HG03025 (cell line): Measurements from ENCODE around the gene ZMYND15.

Source experiments
- ATAC-seq: cut with Tn5 transposase; IDR thresholded peaks from one replicate; pipeline ENCODE4 v1.9.1; 2021; ENCODE audit warnings: mild to moderate bottlenecking, moderate library complexity; ENCODE audit not compliant: unreplicated experiment, low FRiP score

Gene ZMYND15

DNA sequence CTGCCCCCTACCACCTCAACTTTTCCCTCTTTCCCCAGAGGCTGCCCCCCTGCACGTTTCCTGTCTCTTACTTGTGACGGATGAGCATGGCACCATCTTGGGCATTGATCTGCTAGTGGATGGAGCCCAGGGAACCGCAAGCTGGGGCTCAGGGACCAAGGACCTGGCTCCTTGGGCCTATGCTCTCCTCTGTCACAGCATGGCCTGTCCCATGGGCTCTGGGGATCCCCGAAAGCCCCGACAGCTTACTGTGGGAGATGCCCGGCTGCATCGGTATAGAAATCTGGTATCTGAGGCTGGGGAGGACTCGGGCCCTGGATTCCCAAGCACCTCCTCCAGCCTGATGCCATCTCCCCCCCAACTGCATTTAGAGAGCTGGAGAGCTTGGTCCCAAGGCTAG is 1.9 kb downstream of the ZMYND15 start:
- no peak for ATAC-seq

GRCh38 chr17:4742133-4742532 is 2.5 kb downstream of the ZMYND15 start:
- ATAC-seq: no peak

- no peak for ATAC-seq
These were observed 3.0 kb downstream of the ZMYND15 start for GRCh38 chr17:4742629-4743028.

DNA sequence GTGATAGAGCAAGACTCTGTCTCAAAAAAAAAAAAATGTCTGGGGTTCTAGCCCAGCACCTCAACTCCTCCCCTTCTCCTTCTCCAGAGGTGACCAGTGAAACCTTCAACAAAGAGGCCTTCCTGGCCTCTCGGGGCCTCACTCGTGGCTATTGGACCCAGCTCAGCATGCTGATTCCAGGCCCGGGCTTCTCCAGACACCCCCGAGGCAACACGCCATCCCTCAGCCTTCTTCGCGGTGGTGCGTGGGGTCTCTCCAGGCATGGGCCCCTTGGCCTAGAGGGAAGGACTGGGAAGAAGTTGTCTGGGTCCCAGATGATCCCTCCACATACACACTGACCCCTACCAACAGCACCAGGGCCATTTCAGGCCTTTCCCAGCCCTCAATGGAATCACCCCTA is 3.6 kb downstream of the ZMYND15 start:
- ATAC-seq: no peak

DNA sequence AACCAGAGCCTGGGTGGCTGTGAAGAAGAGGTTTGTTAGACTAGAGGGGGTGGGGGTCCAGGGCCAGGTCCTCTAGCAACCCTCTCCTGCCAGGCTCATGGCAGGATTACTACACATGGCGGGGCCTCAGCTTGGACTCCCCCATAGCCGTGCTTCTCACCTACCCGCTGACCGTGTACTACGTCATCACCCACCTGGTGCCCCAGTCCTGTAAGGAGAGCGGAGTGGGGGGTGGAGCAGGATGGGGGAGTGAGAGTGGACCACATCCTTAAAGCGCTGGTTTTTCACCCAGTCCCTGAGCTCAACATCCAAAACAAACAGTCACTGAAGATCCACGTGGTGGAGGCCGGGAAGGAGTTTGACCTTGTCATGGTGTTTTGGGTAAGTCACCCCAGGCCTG is 4.3 kb downstream of the ZMYND15 start:
- ATAC-seq: no peak

GRCh38 chr17:4744999-4745969 is 5.7 kb downstream of the ZMYND15 start:
- ATAC-seq: no peak

DNA sequence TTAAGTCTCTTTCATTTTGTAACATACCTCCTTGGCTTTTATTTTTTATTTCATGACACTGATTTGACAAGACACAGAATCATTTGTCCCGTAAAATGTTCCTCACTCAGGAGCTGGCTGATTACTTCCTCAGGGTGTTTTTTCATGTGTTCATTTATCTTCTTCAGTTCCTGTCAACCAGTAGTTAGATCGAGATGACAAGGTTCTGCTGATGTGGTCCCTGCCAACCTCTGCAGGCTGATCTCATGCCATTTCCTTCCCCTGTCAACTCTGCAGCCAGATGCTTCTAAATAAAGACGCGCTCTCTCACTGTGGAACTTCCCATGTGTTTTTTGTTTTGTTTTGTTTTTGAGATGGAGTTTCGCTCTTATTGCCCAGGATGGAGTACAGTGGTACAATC is 8.2 kb downstream of the ZMYND15 start:
- no peak for ATAC-seq

DNA sequence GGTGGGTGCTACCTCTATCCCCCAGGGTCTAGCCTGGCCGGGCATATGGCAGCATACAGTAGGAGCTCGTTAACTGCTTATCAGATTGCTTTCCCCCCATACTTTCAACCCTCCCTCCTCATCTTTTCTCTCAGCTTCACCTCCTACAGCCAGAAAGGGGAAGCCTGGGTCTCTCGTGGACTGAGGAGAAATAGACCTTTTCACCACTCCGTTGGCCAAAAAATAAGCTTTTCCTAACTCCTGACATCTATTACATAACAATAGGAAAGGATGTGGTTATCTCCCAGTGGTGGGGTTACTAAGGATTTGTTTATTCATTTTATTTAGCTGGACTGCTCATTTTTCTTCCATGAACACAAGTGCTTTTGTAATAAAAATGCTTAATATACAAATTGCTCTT is 9.1 kb downstream of the ZMYND15 start:
- ATAC-seq: no peak

- ATAC-seq: no peak
These were observed 11.0 kb downstream of the ZMYND15 start for GRCh38 chr17:4750606-4751005.

DNA sequence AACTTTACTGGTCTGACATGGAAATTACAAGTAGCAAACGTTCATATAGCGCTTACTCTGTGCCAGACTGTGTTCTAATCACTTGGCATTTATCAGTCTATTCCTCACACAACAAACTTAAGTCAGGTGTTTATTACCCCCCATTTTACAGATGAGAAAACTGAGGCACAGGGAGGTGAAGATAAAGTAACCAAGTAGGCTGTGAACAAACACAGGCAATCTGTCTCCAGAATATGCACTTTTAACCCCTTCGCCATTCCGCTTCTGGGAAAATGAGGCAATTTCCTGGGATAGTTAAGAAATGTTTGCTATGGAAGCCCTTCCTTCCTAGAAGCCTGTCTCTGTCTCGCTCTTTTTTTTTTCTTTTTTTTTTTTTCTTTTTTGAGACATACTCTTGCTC is 12.3 kb downstream of the ZMYND15 start:
- ATAC-seq: no peak

DNA sequence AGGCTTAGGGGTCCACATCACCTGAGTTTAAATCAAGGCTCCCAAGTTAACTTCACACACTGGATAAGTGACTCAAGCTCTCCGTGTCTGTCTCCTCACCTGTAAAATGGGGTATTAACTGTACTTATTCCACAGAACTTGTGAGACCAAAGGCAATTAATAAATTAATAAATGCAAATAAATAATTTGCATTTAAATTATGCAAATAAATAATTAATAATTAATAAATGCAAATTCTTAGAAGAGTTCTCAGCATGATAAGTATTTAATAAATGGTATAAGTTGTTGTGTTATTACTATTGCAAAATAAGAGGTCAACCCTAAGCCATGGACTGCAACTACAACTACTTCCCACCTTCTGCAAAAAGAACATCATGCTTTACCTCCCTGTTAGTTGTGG is 13.8 kb downstream of the ZMYND15 start:
- no peak for ATAC-seq

DNA sequence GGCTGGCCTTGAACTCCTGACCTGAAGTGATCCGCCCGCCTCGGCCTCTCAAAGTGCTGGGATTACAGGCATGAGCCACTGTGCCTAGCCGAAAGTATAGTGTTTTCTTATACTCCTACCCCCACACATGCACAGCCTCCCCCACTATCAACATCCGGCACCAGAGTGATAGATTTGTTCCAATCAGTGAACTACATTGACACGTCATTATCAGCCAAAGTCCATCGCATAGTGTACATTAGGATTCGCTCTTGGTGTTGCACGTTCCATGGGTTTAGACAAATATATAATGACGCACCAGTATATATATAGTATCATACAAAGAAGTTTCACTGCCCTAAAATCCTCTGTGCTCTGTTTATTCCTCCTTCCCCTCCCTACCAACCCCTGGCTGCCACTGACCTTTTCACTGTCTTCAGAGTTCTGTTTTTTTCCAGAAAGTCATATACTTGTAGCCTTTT is 20.2 kb downstream of the ZMYND15 start:
- no peak for ATAC-seq

DNA sequence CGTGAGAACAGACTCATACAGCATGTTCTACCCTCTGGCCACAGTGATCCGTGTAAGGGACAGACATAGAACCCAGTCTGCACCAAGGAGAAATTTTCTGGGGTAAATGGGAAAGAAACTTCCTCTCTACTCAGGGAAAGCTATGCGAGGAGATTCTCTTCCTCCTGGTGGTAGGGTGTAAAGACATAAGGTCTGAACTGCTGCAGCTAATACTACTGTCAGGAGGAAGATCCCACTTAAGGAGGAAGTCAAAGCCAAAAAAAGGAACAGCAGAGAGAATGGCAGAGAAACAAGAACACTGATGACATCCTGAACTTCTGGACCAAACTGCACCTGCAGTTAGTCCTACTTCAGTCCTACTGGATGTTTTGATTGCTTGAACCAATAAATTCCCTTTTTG is 25.0 kb downstream of the ZMYND15 start:
- ATAC-seq: no peak

DNA sequence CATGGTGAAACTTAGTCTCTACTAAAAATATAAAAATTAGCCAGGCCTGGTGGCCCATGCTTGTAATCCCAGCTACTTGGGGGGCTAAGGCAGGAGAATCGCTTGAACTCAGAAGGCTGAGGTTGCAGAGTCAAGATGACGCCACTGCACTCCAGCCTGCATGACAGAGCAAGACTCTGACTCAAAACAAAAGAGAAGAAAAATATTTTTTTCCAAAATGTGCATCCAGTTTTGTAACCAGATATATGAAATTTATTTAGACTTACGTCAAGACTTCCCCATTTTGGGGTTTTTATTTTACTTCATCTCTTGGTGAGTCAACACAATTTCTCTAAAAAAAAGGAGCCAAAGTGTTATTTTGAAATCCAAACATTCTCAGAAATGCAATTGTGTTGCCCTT is 26.6 kb downstream of the ZMYND15 start:
- ATAC-seq: no peak

- no peak for ATAC-seq
These were observed 27.1 kb downstream of the ZMYND15 start for GRCh38 chr17:4766723-4767122.

GRCh38 chr17:4768298-4768697 is 28.7 kb downstream of the ZMYND15 start:
- no peak for ATAC-seq

DNA sequence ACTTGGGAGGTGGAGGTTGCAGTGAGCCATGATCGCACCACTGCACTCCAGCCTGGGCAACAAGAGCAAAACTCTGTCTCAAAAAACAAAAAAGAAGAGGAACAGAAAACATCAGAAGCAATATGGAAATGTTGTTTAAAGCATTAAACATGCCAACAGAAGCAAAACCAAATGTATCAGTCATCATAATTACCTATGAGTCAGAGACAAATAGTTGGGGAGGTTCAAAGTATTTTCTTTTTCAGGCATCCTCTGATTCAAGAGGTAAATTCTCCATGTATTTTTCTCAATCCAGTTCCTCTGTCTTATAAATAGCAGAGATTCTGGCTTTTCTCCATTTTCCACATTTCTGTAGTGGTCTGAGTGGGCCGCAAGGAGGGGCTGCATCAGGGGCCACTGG is 30.0 kb downstream of the ZMYND15 start:
- no peak for ATAC-seq

- ATAC-seq: no peak
These were observed 32.0 kb downstream of the ZMYND15 start, which contains the start of gene TM4SF5 for GRCh38 chr17:4771519-4772234. TM4SF5 (plus strand) TSS chr17:4771886; CDS start chr17:4771923, 37 bp downstream.

- ATAC-seq: no peak
These were observed 32.6 kb downstream of the ZMYND15 start for GRCh38 chr17:4772235-4772613.

DNA sequence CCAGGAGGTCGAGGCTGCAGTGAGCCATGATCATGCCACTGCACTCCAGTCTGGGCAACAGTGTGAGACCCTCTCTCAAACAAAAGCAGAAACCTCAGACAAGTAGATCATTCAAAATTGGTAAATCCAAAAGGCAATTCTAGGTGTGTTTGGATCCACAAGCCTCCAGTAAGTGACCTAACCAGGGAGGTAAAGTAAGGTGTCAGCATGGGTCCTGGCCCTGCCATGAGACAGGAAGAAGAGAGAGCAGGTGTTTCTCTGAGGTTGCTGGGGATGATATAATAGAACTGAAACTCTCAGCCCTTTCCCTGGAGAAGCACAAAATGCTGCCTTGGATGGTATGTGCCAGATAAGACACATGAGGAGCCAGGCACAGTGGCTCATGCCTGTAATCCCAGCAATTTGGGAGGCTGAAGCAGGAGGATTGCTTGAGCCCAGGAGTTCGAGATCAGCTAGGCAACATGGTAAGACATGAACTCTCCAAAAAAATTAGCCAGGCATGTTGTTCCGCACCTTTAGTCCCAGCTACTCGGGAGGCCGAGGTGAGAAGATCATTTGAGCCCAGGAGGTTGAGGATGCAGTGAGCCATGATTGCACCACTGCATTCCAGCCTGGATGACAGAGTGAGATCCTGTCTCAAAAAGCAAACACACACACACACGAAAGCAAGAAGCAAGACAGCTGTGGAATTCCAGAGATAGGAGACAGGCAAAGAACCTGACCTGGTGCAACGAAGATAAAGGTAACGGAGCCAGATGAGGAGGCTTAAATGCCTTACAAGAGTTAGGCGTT is 38.5 kb downstream of the ZMYND15 start:
- ATAC-seq: no peak
